ENCODE measurements around the gene UPF3A.

DNA sequence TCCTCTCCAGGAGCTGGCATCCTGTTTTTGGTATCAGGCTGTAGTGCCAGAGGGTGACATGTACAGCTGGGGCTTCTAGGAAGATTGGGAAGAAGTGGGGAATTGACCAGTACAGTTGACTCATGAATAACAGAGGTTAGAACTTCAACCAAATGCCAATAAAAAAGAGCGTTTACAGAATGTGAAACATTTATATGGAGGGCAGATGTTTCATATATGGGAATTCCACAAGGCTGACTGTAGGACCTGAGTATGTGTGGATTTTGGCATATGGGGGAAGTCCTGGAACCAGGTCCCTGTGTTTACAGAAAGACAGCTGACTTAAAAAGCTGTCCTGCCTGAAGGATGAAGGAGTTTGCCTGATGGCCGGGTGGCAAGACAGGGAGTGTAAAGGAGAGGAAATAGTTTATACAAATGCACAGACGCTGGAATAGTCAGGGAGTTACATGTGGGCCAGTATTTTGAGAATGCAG is 38.1 kb downstream of the UPF3A start:
- TF ChIP-seq POLR2A (IDR thresholded peaks at IDR 0.05) = no peak
- no peak for TF ChIP-seq CTCF (IDR thresholded peaks at IDR 0.05)
